Measurements from ENCODE around the gene IFITM1. TPM values are rescaled to one million over a fixed set of nuclear protein-coding genes. Genes with fewer than 3 reads are reported as not detected.
A peak's percentile ranks its signal among the peaks of the same experiment; 100 is the strongest.

IFITM1 gene
- total and polyA plus RNA-seq, 9 of the 15 experiments (the other 6 are each of a cell fraction or from before 2014, with no cell fraction given), result 691 to 5,579 (median 974) TPM

DNA sequence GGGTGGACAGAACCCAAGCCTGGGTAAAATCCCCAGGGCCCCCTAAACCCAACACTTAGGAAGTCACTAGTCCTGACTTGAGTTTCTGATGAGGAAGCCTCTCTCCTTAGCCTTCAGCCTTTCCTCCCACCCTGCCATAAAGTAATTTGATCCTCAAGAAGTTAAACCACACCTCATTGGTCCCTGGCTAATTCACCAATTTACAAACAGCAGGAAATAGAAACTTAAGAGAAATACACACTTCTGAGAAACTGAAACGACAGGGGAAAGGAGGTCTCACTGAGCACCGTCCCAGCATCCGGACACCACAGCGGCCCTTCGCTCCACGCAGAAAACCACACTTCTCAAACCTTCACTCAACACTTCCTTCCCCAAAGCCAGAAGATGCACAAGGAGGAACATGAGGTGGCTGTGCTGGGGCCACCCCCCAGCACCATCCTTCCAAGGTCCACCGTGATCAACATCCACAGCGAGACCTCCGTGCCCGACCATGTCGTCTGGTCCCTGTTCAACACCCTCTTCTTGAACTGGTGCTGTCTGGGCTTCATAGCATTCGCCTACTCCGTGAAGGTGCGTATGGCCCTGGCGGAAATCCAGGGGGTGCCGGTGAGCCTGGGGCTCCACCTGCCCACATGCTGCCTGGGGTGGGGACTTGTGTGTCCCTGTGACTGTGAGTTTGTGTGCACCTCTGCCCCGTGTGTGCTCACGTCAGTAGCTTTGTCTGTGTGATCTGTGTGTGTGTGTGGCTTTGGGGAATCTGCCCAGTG, at the start of gene IFITM1 (continued):
- TF ChIP-seq ZBTB8A (IDR thresholded peaks at IDR 0.05; ENCODE audit: partially characterized antibody), result no peak
- TF ChIP-seq POU5F1 (IDR thresholded peaks at IDR 0.05; ENCODE audit: borderline replicate concordance, low read depth, low read length, partially characterized antibody), result no peak
- no peak for TF ChIP-seq FOS (IDR thresholded peaks at IDR 0.05; ENCODE audit: extremely low read depth, insufficient read length)
- TF ChIP-seq SIX5 (IDR thresholded peaks at IDR 0.05; ENCODE audit: borderline replicate concordance in 1 of 2, insufficient read depth in 1 of 2, low read depth in 1 of 2, low read length in 2 of 2), result peak in 1 of 2 experiments; percentile 5; a peak in 1 of 4 replicates
- TF ChIP-seq U2AF2 (optimal IDR thresholded peaks at IDR 0.05; ENCODE audit: low read depth, low read length), result no peak
- TF ChIP-seq HDAC2 (IDR thresholded peaks at IDR 0.05), result peak; percentile 66
- no peak for TF ChIP-seq SREBF1 (IDR thresholded peaks at IDR 0.05; ENCODE audit: borderline replicate concordance, low read depth, low read length)
- TF ChIP-seq HCFC1 (IDR thresholded peaks at IDR 0.05; ENCODE audit: low read depth, low read length), result no peak
- 0 out of 2 replicates have a peak, but pooled peaks have one; percentile 11 for TF ChIP-seq ZNF212 (CRISPR knock-in tag; IDR thresholded peaks at IDR 0.05)
- no peak for TF ChIP-seq ZNF586 (CRISPR knock-in tag; conservative IDR thresholded peaks at IDR 0.05)
- TF ChIP-seq SP1 (CRISPR knock-in tag; IDR thresholded peaks at IDR 0.05), result no peak
- TF ChIP-seq MIER1 (IDR thresholded peaks at IDR 0.05; ENCODE audit: low read depth), result no peak
- no peak for TF ChIP-seq NFIX (CRISPR knock-in tag; IDR thresholded peaks at IDR 0.05; ENCODE audit: low read depth)
- TF ChIP-seq SOX6 (IDR thresholded peaks at IDR 0.05), result no peak; the same call in 1 of the 2 replicates
- TF ChIP-seq GABPB1 (CRISPR knock-in tag; IDR thresholded peaks at IDR 0.05), result no peak
- no peak for TF ChIP-seq ZNF316 (IDR thresholded peaks at IDR 0.05)
- TF ChIP-seq, protein P1, sequence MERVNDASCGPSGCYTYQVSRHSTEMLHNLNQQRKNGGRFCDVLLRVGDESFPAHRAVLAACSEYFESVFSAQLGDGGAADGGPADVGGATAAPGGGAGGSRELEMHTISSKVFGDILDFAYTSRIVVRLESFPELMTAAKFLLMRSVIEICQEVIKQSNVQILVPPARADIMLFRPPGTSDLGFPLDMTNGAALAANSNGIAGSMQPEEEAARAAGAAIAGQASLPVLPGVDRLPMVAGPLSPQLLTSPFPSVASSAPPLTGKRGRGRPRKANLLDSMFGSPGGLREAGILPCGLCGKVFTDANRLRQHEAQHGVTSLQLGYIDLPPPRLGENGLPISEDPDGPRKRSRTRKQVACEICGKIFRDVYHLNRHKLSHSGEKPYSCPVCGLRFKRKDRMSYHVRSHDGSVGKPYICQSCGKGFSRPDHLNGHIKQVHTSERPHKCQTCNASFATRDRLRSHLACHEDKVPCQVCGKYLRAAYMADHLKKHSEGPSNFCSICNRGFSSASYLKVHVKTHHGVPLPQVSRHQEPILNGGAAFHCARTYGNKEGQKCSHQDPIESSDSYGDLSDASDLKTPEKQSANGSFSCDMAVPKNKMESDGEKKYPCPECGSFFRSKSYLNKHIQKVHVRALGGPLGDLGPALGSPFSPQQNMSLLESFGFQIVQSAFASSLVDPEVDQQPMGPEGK (CRISPR knock-in tag; IDR thresholded peaks at IDR 0.05; ENCODE audit: borderline replicate concordance), result no peak
- peak; percentile 54; the same call in 1 of the 2 replicates for TF ChIP-seq HDGF (IDR thresholded peaks at IDR 0.05)
- peak; percentile 16; the same call in 1 of the 2 replicates for TF ChIP-seq CHD2 (IDR thresholded peaks at IDR 0.05; ENCODE audit: low read depth, low read length)
- TF ChIP-seq, protein P2, sequence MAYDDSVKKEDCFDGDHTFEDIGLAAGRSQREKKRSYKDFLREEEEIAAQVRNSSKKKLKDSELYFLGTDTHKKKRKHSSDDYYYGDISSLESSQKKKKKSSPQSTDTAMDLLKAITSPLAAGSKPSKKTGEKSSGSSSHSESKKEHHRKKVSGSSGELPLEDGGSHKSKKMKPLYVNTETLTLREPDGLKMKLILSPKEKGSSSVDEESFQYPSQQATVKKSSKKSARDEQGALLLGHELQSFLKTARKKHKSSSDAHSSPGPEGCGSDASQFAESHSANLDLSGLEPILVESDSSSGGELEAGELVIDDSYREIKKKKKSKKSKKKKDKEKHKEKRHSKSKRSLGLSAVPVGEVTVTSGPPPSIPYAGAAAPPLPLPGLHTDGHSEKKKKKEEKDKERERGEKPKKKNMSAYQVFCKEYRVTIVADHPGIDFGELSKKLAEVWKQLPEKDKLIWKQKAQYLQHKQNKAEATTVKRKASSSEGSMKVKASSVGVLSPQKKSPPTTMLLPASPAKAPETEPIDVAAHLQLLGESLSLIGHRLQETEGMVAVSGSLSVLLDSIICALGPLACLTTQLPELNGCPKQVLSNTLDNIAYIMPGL (CRISPR knock-in tag; IDR thresholded peaks at IDR 0.05), result no peak
- no peak for TF ChIP-seq ZNF146 (CRISPR knock-in tag; IDR thresholded peaks at IDR 0.05; ENCODE audit: unreplicated experiment)
- peak; percentile 14; the same call in 1 of the 2 replicates for TF ChIP-seq TEAD4 (IDR thresholded peaks at IDR 0.05; ENCODE audit: low read length)
- no peak for TF ChIP-seq TEAD4 (CRISPR knock-in tag; IDR thresholded peaks at IDR 0.05; ENCODE audit: borderline replicate concordance)
- no peak for TF ChIP-seq PURB (CRISPR knock-in tag; IDR thresholded peaks at IDR 0.05; ENCODE audit: low read depth)
- TF ChIP-seq, protein P3, sequence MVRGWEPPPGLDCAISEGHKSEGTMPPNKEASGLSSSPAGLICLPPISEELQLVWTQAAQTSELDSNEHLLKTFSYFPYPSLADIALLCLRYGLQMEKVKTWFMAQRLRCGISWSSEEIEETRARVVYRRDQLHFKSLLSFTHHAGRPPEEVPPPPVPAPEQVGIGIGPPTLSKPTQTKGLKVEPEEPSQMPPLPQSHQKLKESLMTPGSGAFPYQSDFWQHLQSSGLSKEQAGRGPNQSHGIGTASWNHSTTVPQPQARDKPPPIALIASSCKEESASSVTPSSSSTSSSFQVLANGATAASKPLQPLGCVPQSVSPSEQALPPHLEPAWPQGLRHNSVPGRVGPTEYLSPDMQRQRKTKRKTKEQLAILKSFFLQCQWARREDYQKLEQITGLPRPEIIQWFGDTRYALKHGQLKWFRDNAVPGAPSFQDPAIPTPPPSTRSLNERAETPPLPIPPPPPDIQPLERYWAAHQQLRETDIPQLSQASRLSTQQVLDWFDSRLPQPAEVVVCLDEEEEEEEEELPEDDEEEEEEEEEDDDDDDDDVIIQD (CRISPR knock-in tag; IDR thresholded peaks at IDR 0.05), result no peak

All from K562 (cell line).